Measurements from ENCODE around the gene ADRA2C. TPM values are rescaled to one million over a fixed set of nuclear protein-coding genes. Genes with fewer than 3 reads are reported as not detected.

ADRA2C gene
- total RNA-seq, 4 donors from 2014 or later = 3.2 to 13.3 (median 10.0) TPM

- no peak for TF ChIP-seq CTCF (IDR thresholded peaks at IDR 0.05)
- ATAC-seq (ENCODE audit: low FRiP score) = no peak
Measured at GRCh38 chr4:3747581-3747904, 18.6 kb upstream of the ADRA2C start.

GRCh38 chr4:3748136-3748898 lies 17.9 kb upstream of the ADRA2C start:
- DNase-seq (ENCODE audit: low spot score) (no peak), ATAC-seq (ENCODE audit: low FRiP score) (no peak)
- no peak for TF ChIP-seq CTCF (IDR thresholded peaks at IDR 0.05)

More at GRCh38 chr4:3747581-3747904, 18.6 kb upstream of the ADRA2C start:
- no peak for DNase-seq (ENCODE audit: low spot score)

DNA sequence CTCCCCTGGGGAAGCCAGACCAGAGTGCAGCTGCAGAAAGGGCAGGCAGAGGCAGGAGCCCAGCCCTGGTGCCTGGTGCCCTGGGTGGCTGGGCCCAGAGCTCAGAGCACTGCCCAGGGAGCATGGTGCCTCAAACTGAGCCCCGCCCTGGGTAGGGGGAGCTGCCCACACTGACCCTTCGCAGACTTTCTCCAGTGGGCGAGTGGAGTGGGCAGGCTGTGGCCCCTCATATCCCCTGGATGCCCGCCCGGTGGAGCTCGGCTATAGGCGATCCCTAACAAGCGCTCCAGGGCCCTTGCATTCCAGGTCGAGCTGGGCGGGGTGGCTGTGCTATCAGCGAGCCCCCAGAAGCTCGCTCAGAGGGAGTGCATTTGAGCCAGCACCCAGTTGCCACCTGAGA lies 17.1 kb upstream of the ADRA2C start:
- DNase-seq (ENCODE audit: low spot score) (no peak), ATAC-seq (ENCODE audit: low FRiP score) (no peak)
- TF ChIP-seq CTCF (IDR thresholded peaks at IDR 0.05) = no peak

DNA sequence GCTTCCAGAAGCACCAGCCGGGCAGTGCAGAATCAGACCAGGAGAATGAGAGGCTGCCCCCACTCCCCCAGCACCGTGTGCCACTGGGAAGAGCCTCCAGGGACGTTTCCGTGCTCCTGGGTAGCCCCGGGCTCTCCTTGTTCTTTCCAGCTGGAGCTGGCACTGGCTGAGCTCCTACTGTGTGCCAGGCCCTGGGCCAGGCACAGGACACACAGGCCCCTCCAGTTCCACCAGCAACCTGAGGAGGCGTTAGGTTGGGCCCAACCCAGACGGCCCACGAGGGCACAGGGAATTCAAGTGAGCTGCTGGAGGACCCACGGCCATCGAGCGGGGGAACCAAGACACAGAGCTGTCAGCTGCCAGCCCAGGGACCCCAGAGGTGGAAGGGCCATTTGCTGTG lies 15.9 kb upstream of the ADRA2C start:
- DNase-seq (ENCODE audit: low spot score) (no peak), ATAC-seq (ENCODE audit: low FRiP score) (no peak)

GRCh38 chr4:3752022-3752421 lies 14.2 kb upstream of the ADRA2C start:
- TF ChIP-seq CTCF (IDR thresholded peaks at IDR 0.05) = no peak
- ATAC-seq (ENCODE audit: low FRiP score) = no peak
- no peak for DNase-seq (ENCODE audit: low spot score)

More for the DNA sequence above, 15.9 kb upstream of the ADRA2C start:
- TF ChIP-seq CTCF (IDR thresholded peaks at IDR 0.05) = no peak

DNA sequence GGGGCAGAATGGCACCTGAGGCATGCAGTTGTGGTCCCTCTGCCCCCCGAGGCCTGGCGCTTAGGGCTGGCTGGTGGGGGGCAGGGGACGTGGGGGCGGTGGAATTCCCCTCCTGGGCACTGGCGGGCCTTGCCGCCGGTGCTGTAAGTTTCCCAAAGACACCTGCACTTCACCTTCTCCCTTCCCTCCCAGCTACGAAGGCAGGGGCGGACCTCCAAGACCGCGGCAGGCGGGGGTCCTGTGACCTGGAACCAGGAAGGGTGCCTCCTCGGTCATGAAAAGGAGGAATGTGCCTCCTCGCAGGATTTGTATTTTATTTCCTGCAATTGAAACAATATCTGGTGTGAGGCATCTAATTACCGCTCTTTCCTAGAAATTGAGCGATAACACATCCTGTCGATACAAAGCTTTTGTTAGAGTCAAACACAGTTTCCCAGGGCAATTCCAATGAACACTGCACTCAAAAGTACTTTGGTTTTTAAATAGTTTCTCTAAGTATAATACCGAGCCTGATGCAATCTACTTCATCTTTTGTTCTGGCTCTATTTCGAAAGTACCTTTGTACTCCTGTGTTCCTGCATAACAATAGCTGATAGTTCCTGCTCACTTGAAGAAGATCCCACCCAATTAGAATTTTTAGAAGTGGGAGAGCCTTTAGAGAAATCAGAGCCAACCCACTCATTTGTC lies 12.3 kb upstream of the ADRA2C start:
- DNase-seq (ENCODE audit: low spot score) (no peak), ATAC-seq (ENCODE audit: low FRiP score) (no peak)
- TF ChIP-seq CTCF (IDR thresholded peaks at IDR 0.05) = no peak

Data from omental fat pad (tissue), 4 donors.